ENCODE measurements around the gene SDCBP2.

SDCBP2 gene

DNA sequence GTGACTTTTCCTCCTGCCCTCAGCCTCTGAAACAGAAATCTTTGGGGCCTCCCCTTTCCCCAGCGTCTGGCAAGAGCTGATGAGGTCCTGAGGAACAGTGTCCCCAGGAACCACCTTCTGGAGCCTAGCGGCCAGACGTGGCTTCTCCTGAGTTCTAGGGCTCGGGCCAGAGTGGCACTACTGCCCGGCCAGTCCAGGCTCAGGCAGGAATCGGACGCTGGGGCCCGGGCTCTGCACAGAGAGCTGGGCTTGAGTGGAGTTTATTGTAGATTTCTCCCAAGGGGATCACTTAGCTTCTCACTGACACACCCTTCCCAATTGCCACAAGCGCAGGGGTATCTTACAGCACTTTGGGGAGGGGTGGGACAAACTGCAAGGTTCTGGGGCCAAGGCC, 20.2 kb downstream of the SDCBP2 start:
- H3K4me3 ChIP-seq (ENCODE audit: control insufficient read depth, low read depth, low read length): no peak overlapping the region
- no peak for DNase-seq (ENCODE audit: low read depth)
- TF ChIP-seq, protein P1, sequence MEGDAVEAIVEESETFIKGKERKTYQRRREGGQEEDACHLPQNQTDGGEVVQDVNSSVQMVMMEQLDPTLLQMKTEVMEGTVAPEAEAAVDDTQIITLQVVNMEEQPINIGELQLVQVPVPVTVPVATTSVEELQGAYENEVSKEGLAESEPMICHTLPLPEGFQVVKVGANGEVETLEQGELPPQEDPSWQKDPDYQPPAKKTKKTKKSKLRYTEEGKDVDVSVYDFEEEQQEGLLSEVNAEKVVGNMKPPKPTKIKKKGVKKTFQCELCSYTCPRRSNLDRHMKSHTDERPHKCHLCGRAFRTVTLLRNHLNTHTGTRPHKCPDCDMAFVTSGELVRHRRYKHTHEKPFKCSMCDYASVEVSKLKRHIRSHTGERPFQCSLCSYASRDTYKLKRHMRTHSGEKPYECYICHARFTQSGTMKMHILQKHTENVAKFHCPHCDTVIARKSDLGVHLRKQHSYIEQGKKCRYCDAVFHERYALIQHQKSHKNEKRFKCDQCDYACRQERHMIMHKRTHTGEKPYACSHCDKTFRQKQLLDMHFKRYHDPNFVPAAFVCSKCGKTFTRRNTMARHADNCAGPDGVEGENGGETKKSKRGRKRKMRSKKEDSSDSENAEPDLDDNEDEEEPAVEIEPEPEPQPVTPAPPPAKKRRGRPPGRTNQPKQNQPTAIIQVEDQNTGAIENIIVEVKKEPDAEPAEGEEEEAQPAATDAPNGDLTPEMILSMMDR (conservative IDR thresholded peaks at IDR 0.05; ENCODE audit: control insufficient read depth, insufficient read depth, low read depth, low read length): no peak

- DNase-seq (ENCODE audit: low read depth): no peak
- TF ChIP-seq, protein P1 (conservative IDR thresholded peaks at IDR 0.05; ENCODE audit: control insufficient read depth, insufficient read depth, low read depth, low read length): no peak
- no peak overlapping the region for H3K4me3 ChIP-seq (ENCODE audit: control insufficient read depth, low read depth, low read length)
Observed at GRCh38 chr20:1308067-1308701, 20.8 kb downstream of the SDCBP2 start.

DNA sequence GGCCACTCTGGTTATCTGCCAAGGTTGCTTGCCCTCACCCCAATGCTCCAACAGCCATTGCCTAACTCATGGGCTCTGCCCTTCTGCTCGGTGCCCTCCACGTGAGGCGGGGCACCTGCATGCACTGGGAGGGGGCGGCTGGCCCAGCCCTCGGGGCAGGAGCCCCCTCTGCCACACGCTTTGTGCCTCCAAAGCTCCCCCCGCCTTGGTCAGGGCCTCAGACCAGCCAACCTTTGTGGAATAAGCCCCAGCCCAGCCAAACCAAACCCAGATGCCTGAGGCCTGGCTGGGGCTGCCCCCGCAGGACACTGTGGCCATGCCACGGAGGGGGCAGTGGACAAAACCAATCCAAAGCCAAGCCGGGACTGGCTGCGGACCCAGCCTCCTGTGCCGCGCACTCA, 21.4 kb downstream of the SDCBP2 start:
- TF ChIP-seq, protein P1 (conservative IDR thresholded peaks at IDR 0.05; ENCODE audit: control insufficient read depth, insufficient read depth, low read depth, low read length): no peak
- no peak overlapping the region for H3K4me3 ChIP-seq (ENCODE audit: control insufficient read depth, low read depth, low read length)
- no peak for DNase-seq (ENCODE audit: low read depth)

DNA sequence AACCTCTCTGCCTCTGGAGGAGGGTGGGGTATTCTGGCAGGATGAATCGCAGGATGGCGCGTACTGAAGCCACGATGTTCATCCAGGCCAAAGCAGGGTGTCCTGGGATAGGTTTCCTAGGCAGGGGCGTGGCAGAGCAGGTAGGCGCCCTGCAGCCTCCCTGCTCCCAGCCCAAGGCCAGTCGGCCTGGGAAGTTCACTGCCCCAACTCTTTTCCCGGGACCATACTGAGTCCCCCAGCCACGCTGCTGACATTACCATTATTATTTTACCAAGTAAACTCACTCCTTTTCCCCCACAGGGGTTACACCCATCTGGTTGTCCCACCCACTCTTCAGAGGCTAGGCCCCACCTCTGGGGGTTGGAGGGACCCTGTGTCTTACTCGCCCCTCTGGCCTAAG, 21.8 kb downstream of the SDCBP2 start:
- TF ChIP-seq, protein P1 (conservative IDR thresholded peaks at IDR 0.05; ENCODE audit: control insufficient read depth, insufficient read depth, low read depth, low read length): no peak
- H3K4me3 ChIP-seq (ENCODE audit: control insufficient read depth, low read depth, low read length): no peak overlapping the region
- no peak for DNase-seq (ENCODE audit: low read depth)

GRCh38 chr20:1306316-1307135, 22.4 kb downstream of the SDCBP2 start:
- no peak for DNase-seq (ENCODE audit: low read depth)
- TF ChIP-seq, protein P1 (conservative IDR thresholded peaks at IDR 0.05; ENCODE audit: control insufficient read depth, insufficient read depth, low read depth, low read length): no peak
- H3K4me3 ChIP-seq (ENCODE audit: control insufficient read depth, low read depth, low read length): no peak overlapping the region

DNA sequence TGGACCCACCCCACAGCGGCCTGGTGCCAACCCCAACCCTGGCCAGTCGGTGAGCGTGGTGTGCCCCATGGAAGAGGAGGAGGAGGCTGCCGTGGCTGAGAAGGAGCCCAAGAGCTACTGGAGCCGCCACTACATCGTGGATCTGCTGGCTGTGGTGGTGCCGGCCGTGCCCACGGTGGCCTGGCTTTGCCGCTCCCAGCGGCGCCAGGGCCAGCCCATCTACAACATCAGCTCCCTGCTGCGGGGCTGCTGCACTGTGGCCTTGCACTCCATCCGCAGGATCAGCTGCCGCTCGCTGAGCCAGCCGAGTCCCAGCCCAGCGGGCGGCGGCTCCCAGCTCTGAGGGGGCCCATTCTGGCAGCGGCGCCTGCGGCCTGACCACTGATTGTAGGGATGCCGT, 23.2 kb downstream of the SDCBP2 start:
- no peak overlapping the region for H3K4me3 ChIP-seq (ENCODE audit: control insufficient read depth, low read depth, low read length)
- no peak for DNase-seq (ENCODE audit: low read depth)
- TF ChIP-seq, protein P1 (conservative IDR thresholded peaks at IDR 0.05; ENCODE audit: control insufficient read depth, insufficient read depth, low read depth, low read length): no peak

Data from fibroblast of mammary gland (primary cell).